ENCODE measurements around the gene BCL2. TPM values are rescaled to one million over a fixed set of nuclear protein-coding genes. Genes with fewer than 3 reads are reported as not detected.

Gene BCL2
- total RNA-seq, 1 experiment from 2014 or later = 1.5 TPM

DNA sequence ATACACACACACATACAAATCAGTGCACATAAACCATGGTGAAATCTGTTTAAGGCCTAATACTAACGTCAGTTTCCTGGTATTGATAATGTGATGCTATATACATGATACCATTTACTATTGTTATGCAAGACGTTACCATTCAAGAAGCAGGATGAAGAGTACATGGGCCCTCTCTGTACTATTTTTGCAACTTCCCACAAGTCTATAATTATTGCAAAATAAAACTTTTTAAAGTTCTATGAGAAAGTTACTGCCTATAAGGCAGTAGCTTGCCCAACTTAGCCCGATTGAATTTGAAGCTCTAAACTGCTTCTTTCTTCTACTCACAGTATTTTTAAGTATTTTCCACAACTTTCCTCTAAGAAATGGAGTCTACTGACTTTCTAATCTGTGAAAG is 74.0 kb downstream of the BCL2 start:
- H3K79me2 ChIP-seq (ENCODE audit: low read length) = no peaks in the 10 kb centered on the region
- no peaks in the 10 kb centered on the region for H3K4me1 ChIP-seq (ENCODE audit: insufficient read depth, low read length)
- no peak overlapping the region for H3K9ac ChIP-seq (ENCODE audit: low read length)
- no peak for TF ChIP-seq EZH2 (IDR thresholded peaks at IDR 0.05; ENCODE audit: low read length, unreplicated experiment)
- TF ChIP-seq, protein P1, sequence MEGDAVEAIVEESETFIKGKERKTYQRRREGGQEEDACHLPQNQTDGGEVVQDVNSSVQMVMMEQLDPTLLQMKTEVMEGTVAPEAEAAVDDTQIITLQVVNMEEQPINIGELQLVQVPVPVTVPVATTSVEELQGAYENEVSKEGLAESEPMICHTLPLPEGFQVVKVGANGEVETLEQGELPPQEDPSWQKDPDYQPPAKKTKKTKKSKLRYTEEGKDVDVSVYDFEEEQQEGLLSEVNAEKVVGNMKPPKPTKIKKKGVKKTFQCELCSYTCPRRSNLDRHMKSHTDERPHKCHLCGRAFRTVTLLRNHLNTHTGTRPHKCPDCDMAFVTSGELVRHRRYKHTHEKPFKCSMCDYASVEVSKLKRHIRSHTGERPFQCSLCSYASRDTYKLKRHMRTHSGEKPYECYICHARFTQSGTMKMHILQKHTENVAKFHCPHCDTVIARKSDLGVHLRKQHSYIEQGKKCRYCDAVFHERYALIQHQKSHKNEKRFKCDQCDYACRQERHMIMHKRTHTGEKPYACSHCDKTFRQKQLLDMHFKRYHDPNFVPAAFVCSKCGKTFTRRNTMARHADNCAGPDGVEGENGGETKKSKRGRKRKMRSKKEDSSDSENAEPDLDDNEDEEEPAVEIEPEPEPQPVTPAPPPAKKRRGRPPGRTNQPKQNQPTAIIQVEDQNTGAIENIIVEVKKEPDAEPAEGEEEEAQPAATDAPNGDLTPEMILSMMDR (conservative IDR thresholded peaks at IDR 0.05; ENCODE audit: low read depth, low read length) = no peak
- TF ChIP-seq EZH2phosphoT487 (IDR thresholded peaks at IDR 0.05; ENCODE audit: borderline replicate concordance, low read length) = no peak
- H3K4me3 ChIP-seq (ENCODE audit: low read length) = no peak overlapping the region
- intact Hi-C loops (cut with micrococcal nuclease) = no loop called here
- H3K9me2 ChIP-seq (replicated peaks; ENCODE audit: low read length) = no peaks in the 10 kb centered on the region
- no peaks in the 10 kb centered on the region for H4K20me1 ChIP-seq (ENCODE audit: low read length)
- POLR2A ChIA-PET (ENCODE audit: unreplicated experiment) = no interaction called here
- ATAC-seq = no peak
- H3K4me2 ChIP-seq (ENCODE audit: low read length) = no peak overlapping the region
- H3K36me3 ChIP-seq (ENCODE audit: low read depth, low read length) = no peaks in the 10 kb centered on the region
- no peaks in the 10 kb centered on the region for H3K27me3 ChIP-seq (ENCODE audit: low read length)
- H2AFZ ChIP-seq (ENCODE audit: low read length) = no peak overlapping the region
- H3K27ac ChIP-seq (ENCODE audit: low read length) = no peak overlapping the region
- no peaks in the 10 kb centered on the region for H3F3A ChIP-seq (ENCODE audit: low read length, unreplicated experiment)
- no peak for DNase-seq
- CTCF ChIA-PET = no interaction called here
- no TSS peak for BruUV-seq (replicated peaks)
- H3K9me3 ChIP-seq (ENCODE audit: low read length) = no peaks in the 10 kb centered on the region

DNA sequence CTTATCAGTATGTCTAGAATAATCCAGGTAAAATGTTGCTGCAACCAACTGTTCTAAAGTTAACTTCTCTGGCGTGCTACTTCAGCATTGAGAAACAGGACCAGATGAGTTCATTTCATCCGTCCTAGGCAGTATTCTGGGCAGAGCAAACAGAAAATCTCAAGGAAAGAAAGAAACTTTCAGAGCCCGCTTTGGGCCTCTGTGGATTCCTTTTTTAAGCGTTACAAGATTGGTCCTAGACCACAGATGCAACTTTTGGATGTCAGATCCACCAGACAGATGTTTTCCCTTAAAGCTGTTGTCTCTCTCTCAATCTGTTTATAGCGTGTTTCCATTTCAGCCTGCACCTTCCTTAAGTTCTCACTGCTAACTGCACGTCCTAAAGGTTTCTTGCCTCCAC is 75.0 kb downstream of the BCL2 start:
- intact Hi-C loops (cut with micrococcal nuclease) = no loop called here
- Histone ChIP-seq H3K9me3 (ENCODE audit: low read length) (no peaks in the 10 kb centered on the region), H3K36me3 (ENCODE audit: low read depth, low read length) (no peaks in the 10 kb centered on the region), H3K27ac (ENCODE audit: low read length) (no peak overlapping the region), H3K4me1 (ENCODE audit: insufficient read depth, low read length) (no peaks in the 10 kb centered on the region), H4K20me1 (ENCODE audit: low read length) (no peaks in the 10 kb centered on the region), H3K9ac (ENCODE audit: low read length) (no peak overlapping the region), H3K4me3 (ENCODE audit: low read length) (no peak overlapping the region), H3K27me3 (ENCODE audit: low read length) (no peaks in the 10 kb centered on the region), H3K4me2 (ENCODE audit: low read length) (no peak overlapping the region), H3K79me2 (ENCODE audit: low read length) (no peaks in the 10 kb centered on the region), H2AFZ (ENCODE audit: low read length) (no peak overlapping the region), H3F3A (ENCODE audit: low read length, unreplicated experiment) (no peaks in the 10 kb centered on the region), H3K9me2 (replicated peaks; ENCODE audit: low read length) (no peaks in the 10 kb centered on the region)
- ChIA-PET POLR2A (ENCODE audit: unreplicated experiment) (no interaction called here), CTCF (no interaction called here)
- DNase-seq (no peak), ATAC-seq (no peak)
- BruUV-seq (replicated peaks) = no TSS peak
- TF ChIP-seq EZH2 (IDR thresholded peaks at IDR 0.05; ENCODE audit: low read length, unreplicated experiment) = no peak
- TF ChIP-seq, protein P1 (conservative IDR thresholded peaks at IDR 0.05; ENCODE audit: low read depth, low read length) = no peak
- TF ChIP-seq EZH2phosphoT487 (IDR thresholded peaks at IDR 0.05; ENCODE audit: borderline replicate concordance, low read length) = no peak

DNA sequence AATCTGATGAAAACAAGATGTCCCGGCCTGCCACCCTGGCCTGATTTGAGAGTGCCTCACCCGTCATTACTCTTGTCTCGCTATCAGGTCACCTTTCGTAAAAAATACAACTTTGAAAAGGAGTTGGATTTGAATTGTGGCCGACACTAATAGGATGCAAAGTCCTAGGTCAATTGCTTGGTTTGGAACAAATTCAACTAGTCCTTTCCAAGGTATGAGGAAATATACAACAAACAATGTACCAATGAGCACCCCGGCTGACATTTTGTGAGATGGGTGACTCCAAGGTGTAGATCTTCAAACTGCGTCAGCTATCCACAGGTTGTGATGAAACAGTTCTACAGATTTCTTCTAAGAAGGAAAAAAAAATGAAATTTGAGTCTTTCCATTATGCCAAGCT is 77.8 kb downstream of the BCL2 start:
- POLR2A ChIA-PET (ENCODE audit: unreplicated experiment) = no interaction called here
- H3K4me1 ChIP-seq (ENCODE audit: insufficient read depth, low read length) = peaks cover 19% of the 10 kb centered on the region

More for the DNA sequence above, 77.8 kb downstream of the BCL2 start:
- H3K9me2 ChIP-seq (replicated peaks; ENCODE audit: low read length) = no peaks in the 10 kb centered on the region
- H3F3A ChIP-seq (ENCODE audit: low read length, unreplicated experiment) = no peaks in the 10 kb centered on the region
- H3K79me2 ChIP-seq (ENCODE audit: low read length) = no peaks in the 10 kb centered on the region
- intact Hi-C loops (cut with micrococcal nuclease) = no loop called here
- TF ChIP-seq EZH2 (IDR thresholded peaks at IDR 0.05; ENCODE audit: low read length, unreplicated experiment) (no peak), EZH2phosphoT487 (IDR thresholded peaks at IDR 0.05; ENCODE audit: borderline replicate concordance, low read length) (no peak)
- TF ChIP-seq, protein P1 (conservative IDR thresholded peaks at IDR 0.05; ENCODE audit: low read depth, low read length) = no peak
- DNase-seq (no peak), ATAC-seq (no peak)
- H3K9ac ChIP-seq (ENCODE audit: low read length) = no peak overlapping the region
- no peaks in the 10 kb centered on the region for H4K20me1 ChIP-seq (ENCODE audit: low read length)
- H2AFZ ChIP-seq (ENCODE audit: low read length) = no peak overlapping the region
- no peaks in the 10 kb centered on the region for H3K36me3 ChIP-seq (ENCODE audit: low read depth, low read length)
- H3K27me3 ChIP-seq (ENCODE audit: low read length) = no peaks in the 10 kb centered on the region
- no peak overlapping the region for H3K27ac ChIP-seq (ENCODE audit: low read length)
- H3K9me3 ChIP-seq (ENCODE audit: low read length) = no peaks in the 10 kb centered on the region
- no peak overlapping the region for H3K4me3 ChIP-seq (ENCODE audit: low read length)
- CTCF ChIA-PET = no interaction called here
- no TSS peak for BruUV-seq (replicated peaks)
- no peak overlapping the region for H3K4me2 ChIP-seq (ENCODE audit: low read length)
